Stimulated activated CD4-positive, alpha-beta T cell treated with anti-CD3 and anti-CD28 coated beads, Interleukin-12 subunit alpha, Interleukin-12 subunit beta, amount 100 ng/mL, for 4 hours (primary cell): ENCODE data around the gene COPZ2.
"Not testable (repeated sequence)": the region's sequence is repeated elsewhere in the genome, so short reads cannot be mapped to it uniquely, and the experiment has no call there.

ENCODE experiments used
- DNase-seq: peaks from one replicate; pipeline ENCODE4 v3.0.0-alpha.2; 2020

COPZ2 gene

DNA sequence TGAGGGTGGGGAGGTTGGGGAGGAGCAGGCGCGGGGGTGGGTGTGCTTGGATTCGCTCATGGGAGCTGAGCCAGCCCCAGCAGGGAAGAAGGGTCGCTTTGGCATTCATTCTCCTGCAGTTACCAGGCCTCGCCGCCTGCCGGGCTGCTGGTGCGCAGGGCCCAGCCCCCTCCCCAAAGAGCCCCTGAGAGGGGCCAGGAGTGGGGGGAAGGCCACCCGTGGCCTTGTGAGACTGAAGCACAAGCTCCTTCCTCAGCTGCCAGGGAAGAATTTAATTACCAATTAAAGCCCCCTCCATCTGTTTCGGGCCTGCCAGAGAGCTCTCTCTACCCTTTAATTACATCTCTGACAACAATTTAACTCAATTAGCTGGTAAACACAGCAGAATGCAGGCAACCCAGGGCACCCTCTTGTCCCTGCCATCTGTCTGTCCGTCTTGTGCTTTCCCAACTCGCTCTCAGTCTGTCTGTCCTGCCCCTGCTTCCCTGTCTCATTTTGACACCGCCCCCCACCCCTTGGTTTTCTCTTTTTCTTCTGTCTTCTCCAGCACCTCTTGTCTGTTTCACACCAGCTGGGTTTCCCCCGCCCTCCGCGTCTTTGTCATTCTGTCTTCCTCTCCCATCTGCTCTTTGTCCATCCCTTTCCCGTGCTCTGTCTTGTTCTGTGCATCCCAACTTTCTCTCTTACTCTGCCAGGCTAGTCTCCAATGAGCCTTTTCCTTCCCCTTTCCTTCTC, 34.0 kb downstream of the COPZ2 start:
- no peak for DNase-seq

DNA sequence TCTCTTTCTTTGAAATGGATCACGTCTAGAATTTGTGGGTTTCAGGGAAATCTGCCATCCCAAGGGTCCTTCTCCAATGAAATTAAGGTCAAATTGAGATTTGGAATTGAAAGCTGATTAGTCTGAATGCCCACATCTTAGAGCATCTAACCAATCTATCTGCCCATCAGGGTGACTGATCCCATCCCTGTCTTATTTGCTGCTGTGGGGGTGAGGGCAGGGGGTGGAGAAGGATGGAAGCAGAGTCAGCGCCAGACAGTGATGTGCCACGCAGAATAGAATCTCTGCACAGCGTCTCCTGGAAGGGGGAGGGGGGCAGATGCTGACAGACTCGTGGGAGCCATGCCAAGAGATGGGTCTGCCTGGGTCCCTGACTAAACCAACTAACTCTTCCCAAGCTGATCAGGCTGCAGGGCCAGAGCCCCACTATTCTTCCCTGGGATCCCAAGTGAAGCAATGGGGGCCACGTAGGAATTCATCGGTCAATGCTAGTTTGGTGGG, 34.6 kb downstream of the COPZ2 start:
- no peak for DNase-seq

DNA sequence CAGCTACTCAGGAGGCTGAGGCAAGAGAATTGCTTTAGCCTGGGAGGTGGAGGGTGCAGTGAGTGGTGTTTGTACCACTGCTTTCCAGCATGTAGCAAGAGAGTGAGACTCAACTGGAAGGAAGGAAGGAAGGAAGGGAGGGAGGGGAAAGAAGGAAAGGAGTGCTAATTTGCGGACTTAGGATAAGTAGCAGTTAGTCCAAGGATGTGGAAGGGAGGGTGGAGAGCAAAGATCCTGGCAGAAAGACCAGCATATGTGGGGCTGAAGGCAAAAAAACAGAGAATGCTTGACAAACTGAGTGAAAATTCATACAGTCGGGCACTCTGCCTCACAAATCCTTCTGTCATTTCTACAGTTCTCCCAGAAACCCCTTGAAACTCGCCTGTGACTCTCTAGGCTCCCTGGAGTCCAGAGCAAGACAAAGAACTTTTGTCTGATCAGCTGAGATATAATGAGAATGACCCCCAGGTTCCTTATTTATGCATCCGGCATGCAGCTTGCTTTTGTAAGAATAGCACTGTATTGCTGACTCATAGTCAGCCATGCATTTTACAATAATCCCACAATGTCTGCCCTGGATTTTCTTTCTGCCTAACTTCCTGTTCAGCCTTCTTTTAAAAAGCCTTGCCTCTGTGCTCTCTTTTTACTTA, 35.2 kb downstream of the COPZ2 start:
- no peak for DNase-seq

DNA sequence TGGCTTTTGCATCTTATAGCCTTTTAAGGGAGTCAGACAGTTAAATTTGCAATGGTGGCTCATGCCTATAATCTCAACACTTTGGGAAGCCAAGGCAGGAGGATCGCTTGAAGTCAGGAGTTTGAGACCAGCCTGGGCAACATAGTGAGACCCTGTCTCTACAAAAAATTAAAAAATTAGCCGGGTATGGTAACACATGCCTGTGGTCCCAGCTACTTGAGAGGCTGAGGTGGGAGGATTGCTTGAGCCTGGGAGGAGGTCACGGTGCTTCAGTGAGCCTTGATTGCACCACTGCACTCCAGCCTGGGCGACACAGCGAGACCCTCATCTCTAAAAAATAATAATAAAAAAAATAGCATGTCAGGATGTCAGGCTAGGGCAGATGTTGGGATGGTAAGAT, 35.9 kb downstream of the COPZ2 start:
- not testable (repeated sequence) for DNase-seq

DNA sequence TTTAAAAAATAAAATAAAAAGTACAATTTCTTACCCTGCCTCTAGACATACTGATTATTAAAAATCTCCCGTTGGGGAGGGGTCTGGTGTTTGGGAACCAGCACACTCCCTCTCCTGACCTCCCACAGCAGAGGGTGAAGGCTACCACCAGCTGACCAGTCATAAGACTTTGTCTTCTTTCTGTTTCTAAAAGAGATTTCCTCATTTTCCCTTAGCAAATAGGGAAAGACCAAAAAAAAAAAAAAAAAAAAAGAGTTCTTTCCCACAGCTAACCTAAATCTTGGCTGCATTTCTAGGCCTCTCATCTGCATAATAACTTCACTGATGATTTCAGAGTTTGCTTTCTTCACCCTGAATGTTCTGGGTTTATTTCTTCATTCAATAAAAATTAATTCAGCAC, 36.4 kb downstream of the COPZ2 start:
- DNase-seq: no peak

DNA sequence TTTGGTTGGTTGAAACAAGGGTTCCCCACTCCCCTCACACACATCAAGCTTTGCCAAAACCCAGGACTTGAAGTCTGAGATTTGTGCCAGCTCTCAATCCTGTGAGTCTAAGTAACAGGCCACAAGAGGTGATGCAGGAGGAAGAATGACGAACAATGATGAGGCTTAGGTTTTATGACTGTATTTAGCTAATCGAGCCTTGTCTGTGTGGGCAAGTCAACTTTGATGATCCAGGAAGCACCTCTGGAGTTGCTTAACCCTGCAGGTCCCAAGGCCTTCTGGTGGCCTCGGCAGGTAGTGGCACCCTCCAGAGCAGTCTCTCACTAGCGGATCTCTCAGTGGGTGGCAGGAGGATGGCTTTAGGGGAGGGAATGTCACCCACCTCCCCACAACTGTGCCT, 38.0 kb downstream of the COPZ2 start:
- no peak for DNase-seq

DNA sequence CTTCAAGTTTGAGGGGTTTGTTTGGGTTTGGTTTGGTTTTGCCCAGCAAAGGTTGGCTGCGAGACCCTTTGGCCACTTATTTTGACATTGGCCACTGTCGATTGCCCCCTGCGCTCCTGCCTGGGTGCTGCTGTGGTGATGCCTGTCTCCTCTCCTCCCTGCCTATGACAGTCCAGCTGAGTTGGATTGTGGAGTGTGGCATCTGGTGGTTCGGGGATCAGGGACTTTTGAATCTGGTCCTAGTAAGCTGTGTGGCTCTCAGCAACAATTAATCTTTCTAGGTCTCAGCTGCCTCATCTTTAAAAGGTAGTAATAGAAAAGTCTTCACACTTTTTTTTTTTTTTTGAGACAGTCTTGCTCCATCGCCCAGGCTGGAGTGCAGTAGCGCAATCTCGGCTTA, 39.6 kb downstream of the COPZ2 start:
- no peak for DNase-seq

DNA sequence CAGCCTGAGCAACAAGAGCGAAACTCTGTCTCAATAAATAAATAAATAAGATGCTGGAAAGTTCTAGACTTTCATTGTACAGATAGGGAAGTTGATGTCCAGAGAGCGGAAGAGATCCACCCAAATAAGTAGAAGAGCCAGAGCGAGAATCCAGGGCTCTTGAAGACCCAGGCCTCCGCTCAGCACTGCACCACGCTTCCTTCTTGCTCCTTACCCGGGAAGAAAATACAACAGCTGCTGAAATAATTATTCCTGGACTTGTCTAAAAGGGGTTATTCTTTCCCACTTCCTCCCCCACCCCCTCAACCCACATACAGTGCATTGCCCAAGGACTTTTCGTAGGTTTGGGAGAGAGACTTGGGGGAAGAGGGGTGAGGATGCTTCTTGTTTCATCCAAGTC, 40.0 kb downstream of the COPZ2 start:
- no peak for DNase-seq

DNA sequence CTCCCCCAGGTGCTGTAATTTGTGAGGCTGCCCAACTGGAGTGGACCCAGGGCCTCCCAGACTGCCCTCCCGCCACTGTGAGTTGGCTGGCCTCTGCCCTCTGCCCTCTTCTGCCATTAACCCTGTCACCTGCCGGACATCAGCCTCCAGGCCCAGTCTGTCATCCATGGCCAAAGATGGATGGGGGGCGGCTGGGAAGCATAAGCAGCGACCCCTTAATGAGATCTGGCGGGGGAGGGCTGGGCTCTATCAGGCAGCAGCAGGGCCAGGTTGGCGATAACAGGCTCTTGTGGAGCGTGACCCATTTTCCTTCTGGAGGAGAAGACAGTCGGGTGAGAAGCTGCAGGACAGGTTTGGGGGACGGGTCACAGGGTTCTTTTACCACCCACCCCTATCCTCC, 41.4 kb downstream of the COPZ2 start:
- DNase-seq: no peak

DNA sequence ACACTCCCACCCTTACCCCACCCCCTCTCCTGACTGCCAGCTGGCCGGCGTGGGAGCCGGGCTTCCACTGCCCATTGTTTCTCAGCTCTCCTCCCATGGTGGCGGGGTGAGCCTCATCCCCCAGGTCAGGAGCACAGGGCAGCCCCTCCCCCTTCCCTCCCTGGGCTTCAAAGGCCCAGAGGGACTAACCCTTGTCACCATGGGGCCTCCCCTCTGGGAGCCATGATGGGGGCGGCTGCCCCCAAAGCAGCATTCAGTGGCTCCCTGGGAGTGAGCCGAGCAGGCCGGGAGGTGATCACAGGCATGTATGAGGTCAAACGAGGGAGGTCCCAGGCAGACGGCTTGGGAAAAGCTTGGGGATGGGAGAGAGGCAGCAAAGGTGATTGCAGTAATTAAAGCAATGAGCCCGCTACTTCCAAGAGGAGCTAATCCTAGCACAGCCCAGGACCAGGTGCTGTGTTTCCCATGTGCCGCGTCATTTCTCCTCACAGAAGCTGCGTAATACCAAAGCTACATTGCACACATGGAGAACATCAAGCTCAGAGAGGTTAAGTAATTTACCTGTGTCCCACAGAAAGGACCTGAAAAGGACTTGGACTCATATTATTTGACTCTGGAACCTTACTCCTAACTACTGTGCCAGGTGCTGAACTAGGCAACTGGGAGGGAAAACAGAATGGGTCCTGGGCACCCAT, 42.2 kb downstream of the COPZ2 start:
- no peak for DNase-seq

DNA sequence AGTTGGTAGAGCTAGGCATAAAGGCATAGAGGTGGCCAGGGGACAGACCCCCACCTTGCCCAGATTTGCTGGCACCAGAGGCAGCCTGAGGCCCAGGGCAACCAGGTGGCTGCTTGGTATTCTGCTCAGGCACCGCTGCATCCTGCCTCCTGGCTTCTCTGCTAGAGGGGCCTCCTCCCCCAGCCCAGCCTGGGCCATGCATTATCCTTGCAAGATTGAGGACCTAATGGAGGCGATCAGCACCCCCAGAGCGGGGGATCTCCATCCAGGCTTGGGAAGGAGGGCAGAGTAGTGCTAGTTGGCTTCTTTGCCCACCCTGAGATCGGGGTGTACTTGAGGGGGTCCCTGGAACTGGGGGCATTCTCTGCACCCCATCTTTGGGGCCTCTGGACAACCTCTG, 42.9 kb downstream of the COPZ2 start:
- DNase-seq: no peak

DNA sequence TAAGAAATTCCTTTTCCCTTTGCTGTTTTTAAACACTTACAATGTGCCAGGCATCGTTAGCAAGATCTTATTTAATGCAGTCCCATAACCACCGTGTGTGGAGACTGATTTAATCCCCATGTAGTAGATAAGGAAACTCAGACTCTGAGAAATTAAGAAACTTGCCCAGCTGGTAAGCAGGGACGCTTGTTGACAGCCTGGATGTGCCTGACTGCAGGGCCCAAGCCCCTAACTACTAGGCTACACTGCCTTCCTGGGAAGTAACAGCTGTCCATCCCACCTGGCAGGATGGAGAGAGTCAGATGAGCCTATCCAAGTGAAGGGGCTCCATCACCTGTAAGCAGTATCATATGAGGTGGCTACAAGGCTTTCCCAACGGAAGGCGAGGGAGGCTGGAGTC, 43.6 kb downstream of the COPZ2 start:
- DNase-seq: no peak

DNA sequence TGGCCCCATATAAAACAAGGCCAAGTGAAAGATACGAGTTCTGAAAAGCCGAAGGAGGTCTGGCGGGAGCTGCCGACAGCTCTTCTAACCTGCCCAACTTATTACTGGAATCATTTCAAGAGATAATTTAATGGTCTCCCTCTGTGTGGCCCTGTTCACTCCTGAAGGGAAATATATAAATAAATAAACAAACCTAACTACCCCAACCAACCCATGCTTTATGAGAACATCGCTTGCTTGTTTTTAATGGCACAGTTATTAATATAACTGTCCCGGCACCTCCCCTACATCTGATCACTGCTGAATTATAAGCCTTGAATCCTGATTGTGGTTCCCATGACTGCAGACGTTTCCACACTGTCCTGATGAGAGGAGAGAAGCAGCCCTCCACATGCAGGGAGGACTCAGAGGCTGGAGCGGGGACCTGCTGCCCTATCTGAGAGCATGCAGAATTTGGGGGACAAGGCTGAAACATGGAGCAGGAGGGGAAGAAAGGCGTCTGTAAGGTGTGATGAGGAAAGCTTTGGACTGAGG, 44.5 kb downstream of the COPZ2 start:
- no peak for DNase-seq

DNA sequence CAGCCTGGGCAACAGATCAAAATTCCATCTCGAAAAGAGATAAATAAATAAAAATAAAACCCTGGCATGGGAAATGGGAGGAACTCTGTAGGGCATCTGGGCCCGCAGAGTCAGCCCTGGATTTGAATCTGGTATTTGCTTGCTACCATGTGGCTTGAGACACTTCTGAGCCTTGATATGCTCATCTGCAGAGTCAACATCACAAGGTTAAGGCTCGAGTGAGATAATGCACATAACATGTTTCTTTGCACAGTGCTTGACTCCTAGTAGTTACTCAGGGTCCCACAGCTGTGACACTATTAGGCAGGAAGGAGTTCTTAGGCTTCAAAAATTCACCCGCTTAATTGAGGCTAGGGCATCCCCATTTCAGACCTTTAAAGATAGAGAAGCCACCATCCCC, 45.4 kb downstream of the COPZ2 start:
- no peak for DNase-seq

DNA sequence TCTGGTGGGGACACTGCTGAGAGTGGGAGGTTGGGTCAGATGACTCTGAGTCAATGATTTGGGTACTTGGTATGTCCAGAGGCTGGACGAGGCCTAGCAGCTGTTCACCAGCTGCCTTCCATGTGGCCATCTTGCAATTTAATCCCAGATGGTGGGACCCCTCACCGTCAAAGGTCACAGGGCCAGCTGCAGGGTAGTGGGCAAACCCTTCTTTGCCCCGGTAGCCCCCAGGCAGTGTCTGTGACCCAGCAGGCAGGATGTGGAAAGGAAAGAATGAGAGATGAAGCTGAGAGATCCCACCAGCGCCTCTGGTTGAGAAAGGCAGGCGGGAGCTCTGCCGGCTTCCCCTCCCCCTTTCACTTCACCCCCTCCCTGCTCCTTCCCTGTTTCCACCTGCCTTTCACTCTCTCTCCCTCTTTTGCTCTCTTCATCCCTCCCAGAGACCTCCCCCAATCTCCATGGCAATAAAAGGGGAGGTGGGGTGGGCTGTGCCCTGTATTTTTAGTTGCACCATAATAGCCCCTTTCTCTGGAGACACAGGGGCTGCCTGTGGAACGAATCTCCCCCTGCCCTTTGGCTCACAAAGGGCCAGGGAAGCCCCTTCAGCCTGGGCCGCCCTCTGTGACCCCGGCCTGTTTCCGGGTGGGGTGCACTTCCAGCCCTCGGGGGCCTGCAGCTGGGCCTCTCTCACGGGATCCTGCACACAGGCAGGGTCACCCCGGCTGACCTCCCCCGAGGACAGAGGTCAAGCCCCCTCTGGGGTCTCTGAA, 46.5 kb downstream of the COPZ2 start:
- no peak for DNase-seq

DNA sequence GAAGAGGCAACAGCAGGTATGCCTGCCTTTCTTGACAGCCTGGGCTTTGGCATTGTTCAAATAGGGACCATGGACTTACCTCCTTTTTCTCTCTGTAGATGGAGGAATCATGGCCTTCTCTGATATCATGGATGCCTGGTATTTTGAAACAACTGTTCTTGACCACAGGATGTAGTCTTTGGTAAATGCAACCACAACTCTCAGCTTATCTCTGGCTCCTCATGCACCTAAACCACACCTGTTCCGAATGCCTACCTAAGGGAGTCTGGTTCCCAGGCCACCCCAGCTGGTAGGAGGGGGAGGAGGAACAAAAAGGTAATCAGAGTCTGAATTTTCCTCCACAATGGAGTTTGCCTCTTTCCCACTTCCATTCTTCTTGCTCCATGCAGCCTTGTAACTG, 47.9 kb downstream of the COPZ2 start:
- DNase-seq: no peak

DNA sequence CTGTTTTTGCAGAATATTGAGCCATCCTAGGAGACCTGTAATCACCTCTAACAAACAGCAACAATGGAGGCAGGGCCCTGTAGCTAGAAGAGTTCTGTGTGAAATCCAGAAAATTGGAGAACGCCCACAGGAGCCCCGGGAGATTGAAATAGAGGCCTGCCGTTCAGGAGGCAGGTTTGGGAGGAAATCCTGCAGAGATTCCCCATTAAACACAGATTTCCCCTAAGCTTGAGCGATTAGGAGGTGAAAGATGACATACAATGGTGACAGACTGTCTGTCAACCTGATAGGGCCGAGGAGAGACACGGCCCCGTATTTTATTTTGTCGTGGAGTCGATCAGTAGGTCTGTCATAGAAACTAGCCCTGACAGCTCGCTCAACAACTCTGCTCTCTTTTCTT, 48.4 kb downstream of the COPZ2 start:
- no peak for DNase-seq

DNA sequence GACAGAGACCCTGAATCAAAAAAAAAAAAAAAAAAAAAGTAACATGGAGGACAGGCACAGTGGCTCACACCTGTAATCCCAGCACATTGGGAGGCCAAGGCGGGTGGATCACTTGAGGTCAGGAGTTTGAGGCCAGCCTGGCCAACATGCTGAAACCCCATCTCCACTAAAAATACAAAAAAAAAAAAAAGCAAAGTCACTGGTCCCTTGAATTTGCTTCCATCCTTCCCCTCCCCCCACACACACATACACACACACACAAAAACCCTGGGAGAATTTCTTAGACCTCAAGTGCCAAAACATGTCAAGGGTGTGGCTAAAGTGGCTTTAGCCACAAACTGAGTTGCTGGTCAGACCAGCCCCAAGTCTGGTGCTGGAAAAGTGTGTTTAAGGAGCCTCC, 49.2 kb downstream of the COPZ2 start:
- DNase-seq: not testable (repeated sequence)

DNA sequence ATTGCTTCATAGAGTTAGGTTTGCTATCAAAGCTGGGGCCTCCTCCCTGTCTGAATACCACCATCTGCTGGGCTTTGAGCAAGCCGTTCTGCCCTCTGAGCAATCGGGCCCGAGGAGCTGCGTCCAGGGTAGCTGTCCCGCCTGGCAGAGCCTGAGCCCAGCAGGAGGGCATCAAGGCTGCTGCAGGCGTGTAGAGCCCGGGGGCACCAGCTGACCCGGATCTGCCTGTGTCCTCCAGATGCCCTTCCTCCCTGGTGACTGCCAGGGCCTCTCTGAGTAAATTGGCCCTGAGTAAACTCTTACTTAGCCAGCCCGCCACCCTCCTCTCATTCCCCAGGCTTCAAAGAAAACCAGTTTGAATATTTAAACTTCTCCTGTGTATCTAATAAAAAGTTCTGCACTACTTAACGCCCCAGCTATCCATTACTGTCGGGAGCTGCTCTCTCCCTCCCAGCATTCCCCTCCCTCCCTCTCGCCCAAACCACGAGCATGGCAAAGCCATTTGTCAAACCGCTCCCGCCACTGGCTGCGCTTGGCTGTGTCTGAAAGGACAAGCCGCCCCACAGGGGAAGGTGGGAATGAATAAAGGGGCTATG, 50.3 kb downstream of the COPZ2 start:
- no peak for DNase-seq

DNA sequence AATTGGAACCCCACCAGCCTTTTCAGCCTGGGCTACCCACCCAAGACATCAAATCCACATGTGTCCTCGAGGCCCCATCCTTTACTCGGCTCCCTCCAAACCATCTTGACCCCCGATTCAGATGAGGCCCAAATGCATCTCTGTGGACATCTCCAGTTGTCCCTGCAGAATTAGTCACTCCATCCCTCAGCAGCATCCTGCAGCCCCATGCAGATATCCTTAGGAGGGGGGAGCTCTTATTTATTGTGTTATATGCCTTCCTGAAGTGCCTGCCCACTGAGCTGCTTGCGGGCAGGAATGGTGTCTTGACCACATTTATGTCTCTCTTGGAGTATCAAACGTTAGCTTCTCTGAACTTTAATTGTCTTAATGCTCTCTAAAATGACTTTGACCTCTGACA, 51.1 kb downstream of the COPZ2 start:
- DNase-seq: no peak

DNA sequence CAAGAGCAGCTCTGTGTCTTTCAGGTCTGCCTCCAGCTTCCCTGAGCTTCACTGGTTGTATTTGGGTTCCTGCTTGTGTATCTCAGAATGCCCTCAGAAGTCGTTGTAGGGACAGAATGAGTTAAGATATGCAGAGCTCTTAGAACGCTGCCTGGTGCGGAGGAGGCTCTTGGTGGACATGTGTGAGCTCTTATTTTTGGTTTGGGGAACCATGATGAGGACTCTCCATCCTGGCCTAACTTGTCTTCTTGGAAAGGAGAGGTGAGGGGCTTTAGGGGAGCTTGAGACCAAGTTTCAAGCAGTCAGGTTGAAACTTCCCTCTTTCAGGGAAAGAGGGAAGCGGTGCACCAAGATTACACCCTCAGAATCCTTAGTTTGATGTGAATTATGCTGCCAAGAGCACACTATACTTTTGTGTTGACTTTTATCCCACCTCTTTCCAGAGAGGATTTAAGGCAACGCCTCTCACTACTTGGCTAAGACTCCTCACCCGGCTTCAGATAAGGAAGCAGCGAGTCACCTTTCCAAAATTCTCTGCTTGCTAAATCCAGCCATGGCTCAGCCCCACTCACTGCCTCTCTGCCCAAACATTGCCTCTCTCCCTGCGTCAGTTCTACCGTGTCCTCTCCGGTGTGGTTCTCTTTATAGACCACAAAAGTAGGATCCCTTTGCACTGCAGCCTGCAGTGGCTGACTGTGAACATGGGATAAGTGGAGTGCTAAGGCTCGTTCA, 53.9 kb downstream of the COPZ2 start:
- no peak for DNase-seq
